CD1c-positive myeloid dendritic cell (primary cell): ENCODE measurements around the gene PHACTR3.

Experiments used
- DNase-seq: peaks from one replicate; pipeline ENCODE4 v3.0.0-alpha.2; 2016; ENCODE audit errors: extremely low spot score

The PHACTR3 gene

DNA sequence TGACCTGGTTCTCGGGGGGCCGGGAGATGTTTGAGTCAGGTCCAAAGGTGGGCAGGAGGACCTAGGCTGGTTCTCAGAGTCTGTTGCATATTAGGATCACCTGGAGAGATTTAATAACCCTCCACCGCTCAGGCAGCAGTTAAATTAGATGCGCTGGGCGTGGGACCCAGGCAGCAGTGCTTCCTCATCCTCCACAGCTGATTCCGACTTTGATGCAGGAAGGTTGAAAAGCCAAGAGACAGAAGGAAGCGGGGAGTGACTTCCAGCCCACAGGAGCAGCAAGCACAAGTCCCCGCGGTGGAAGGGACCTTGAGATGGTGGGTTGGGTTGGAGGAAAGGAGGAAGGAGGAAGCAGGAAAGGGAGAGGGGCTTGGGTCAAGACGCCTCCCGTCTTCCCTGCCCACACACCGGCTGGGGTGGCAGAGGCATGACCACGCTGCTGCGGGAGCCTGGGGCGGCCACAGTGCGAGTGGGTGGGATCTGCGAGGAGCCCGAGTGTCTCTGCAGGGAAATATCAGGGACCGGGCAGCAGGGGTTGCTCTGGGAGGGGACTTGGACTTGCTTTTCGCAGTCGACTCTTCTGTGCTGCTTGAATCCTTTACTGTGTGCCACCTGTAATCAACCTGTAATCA, 146.0 kb downstream of the PHACTR3 start:
- DNase-seq = no peak

DNA sequence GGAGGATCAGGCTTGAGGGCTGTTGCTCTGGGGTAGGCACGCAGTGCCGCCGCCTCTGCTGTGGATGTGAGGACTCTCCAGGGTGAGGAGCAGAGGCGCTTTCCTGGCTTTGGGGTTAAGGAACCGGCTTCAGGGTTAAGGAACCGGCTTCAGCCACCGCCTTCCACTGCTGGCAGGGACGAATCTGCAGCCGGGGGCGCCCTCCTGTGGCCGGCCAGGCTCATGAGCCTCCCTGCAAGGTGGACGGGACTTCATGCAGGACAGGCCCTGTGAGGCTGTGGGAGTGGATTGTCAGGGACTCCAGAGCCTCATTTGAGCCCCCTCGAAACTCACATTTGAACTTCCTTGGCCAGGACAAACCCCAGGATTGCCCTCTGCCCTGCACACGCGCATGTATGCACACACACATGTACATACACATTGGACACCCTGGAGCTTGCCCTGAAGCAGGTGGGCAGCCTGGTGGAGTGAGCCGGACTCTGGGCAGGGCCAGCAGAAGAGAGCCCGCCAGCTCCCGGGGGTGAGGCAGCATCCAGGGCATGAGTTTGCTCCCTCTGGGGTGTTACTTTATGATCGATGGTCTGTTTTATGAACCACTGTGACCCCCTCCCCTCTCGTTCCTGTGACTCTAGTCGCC, 146.9 kb downstream of the PHACTR3 start:
- DNase-seq = peak; percentile 84

DNA sequence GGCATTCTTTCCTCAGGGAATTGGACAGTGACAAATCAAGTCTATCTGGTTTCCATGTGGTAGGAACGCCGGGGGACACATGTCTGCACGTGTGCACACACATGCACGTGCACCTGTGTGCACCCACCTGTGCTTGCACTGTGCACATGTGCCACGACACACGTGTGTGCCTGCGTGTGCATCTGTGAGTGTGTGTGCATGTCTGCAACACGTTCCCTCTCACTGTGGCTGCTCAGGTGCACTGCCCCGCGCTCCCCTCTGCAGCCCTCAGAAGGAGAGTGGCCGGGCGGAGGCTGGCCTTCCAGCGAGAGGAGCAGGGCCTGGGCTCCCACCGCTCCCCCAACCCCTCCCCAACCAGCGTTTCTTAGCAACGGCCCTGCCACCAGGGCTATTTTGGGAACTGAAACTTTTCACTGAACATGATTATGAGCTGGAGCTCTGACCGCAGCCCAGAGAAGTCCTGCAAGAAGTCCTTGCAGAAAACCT, 147.8 kb downstream of the PHACTR3 start:
- peak; percentile 94 for DNase-seq

DNA sequence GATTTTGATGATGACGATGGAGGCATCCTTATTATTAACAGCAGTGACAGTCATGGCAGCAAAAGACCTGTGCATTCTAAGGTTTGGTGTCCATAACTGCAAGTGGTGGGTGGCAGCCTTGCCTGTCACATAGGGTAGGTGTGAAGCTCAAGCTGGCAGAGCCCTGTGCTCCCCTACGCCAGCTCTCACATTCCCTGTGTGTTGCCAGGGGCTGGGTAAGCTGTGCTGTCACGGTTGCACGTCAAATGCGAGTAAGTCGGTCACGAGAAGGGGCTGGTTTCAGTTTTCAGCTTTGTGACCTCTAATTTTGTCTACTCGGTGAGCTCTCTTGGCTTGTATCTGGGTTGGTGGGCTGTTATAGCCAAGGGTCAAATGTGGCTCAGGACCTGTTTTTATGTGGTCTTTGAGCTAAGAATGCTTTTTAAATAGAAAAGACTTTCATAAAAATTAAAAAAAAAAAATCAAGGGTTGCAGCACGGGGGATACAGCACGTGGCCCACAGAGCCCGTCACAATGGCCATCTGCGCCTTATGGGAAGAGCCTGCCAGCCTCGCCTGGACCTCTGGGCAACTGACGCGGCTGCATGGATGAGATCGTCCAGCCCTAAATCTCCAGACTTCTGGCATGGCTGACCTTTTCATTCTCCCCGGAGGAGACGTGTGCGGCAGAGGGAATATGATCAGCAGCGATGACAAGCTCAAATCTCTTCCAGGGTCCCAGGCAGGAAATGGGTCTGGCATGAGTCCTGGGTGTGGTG, 148.5 kb downstream of the PHACTR3 start:
- DNase-seq = peak; percentile 60

DNA sequence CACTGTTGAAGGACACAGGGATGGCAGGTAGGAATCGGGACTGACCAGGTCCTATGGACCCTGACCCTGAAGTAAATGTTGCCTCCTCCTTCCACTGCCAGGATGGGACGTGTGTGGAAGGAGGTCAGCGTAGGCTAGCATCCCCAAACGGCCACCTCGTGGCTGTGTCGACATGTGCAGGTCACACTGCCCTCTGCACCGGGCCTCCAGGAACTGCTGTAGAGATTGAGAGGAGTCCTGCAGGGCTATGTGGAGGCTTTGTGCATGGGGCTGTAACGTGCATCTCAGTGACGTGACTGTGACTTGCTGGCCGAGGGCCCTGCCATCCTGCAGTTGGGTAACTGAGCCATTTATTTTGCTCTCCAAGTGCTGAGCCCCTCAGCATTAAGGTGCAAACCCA, 149.5 kb downstream of the PHACTR3 start:
- DNase-seq = no peak

DNA sequence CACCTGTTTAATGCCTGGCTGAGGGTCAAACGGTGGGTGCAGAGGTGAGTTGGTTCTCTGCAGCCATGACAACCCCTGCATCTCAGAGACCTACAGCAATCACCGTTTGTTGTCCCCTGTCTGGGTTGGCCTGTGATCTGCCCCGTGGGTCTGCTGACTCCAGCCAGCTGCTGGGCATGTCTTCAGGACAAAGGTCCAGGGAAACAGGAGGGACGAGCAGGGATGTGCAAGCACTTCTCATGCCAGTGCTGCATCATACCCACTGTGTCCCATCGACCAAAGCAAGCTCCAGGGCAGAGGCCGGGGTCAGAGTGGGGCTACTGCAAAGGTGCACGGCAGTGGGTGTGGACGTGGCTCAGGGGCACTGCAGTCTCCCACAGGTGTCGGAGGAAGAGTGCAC, 150.2 kb downstream of the PHACTR3 start:
- DNase-seq = no peak

DNA sequence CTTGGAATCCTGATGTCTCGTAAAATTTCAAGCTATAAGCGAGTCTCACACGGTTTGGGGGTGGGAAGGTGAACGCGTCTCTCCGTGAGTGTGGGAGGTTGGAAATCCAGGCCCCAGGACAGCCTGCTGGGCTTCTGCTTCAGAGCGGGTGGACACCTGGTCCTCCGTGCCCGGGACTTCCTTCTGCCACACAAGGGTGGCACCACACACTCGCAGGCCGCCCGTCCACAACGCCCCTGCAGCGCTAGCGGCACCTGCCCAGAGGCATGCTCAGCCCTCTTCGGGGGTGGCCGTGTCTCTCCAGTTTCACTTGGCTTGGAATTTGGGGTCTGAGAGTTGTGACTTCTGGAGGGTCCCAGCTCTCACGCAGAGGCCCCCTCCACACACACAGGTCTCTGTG, 151.9 kb downstream of the PHACTR3 start:
- DNase-seq = no peak

DNA sequence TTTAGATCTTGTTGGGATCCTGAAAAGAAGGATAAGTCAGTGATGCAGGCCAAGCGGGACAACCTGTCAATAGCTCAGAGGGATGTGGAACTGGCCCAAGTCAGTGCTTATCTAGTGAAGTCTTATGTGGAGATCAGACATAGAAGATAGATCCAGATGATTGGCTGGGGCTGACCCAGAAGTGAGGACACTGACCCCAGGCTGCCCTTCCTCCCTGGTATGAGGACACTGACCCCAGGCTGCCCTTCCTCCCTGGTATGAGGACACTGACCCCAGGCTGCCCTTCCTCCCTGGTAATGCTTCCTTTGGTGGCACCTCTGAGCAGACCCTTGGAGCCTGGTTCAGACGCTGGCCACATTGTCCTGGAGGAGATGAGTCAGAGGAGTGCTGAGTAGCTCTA, 159.7 kb downstream of the PHACTR3 start:
- DNase-seq = no peak

DNA sequence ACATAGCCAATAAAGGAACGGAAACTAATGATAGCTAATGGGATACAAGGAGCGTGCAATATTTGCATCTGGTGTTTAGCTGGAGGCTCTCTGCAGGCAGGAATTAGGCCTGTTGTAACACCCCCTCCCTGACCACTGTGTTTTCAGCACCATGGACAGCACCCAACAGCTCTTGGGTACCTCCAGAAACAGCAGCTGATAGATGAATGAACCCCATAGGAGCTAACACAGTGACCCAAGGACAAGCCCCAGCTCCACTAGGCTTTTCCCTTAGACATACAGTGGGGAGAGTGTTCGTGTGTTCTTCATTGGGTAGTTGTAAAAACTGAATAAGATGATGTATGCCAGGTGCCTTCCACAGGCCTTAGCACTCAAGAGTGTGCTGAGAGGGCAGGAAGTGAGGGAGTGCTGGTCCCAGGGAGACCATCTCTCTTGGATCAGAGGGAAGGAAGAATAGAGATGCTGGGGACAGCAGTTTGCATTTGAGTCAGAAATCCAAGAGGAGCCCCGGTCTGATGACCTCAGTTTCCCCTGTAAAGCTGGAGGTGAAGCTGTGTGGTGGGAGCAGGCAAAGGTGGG, 161.3 kb downstream of the PHACTR3 start:
- peak; percentile 20 for DNase-seq

DNA sequence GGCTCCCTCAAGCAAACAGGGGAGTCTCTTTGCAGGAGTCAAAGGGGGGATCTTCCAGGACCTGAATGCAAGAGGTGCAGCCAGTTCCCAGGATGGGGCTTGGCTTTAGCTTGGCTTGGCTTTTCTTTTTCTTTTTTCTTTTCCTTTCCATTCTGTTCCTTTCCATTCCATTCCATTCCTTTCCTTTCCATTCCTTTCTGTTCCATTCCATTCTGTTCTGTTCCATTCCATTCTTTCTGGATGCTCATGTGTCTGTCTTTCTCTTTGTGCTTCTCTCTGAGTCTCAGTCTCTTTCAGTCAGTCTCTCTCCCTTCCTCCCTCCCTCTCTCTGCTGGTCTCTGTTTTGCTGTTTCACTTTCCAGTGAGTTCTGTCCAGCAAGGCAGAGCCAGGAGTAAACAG, 163.3 kb downstream of the PHACTR3 start:
- DNase-seq = no peak

DNA sequence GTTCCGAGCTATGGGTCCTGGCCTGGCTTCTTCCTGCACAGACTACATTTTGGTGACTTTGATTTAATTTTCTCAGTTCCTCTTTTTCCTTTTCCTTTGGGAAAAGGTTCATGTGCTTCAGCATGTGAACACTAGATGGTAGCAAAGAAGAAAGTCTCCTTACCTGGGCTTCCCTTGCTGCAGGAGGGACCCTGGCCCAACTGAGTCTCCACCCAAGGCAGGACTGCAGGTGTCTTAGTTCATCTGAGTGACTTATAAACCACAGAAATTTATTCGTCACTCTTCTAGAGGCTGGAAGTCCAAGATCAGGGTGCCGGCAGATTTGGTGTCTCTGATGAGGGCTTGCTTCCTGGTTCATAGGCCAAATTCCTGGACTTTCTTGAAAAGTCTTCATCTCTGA, 165.9 kb downstream of the PHACTR3 start:
- no peak for DNase-seq

DNA sequence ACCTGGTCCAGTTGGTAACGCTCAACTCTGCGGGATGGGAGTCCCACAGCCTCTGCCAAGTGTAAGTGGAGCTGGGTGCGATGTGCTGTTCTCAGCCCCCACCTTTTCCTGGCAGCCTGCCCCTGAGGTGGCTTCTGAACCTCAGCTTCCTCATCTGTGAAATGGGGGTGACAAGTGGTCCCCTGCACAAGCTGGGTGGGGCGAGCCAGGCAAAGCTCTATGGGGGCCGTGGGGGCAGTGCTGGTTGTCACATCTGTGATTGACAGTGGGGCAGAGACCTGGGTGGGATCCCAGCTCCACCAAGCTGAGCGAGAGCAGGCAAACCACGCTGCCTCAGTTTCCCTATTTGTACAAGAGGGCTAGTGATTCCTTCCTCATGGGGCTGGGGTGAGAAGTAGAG, 166.5 kb downstream of the PHACTR3 start:
- DNase-seq = no peak

DNA sequence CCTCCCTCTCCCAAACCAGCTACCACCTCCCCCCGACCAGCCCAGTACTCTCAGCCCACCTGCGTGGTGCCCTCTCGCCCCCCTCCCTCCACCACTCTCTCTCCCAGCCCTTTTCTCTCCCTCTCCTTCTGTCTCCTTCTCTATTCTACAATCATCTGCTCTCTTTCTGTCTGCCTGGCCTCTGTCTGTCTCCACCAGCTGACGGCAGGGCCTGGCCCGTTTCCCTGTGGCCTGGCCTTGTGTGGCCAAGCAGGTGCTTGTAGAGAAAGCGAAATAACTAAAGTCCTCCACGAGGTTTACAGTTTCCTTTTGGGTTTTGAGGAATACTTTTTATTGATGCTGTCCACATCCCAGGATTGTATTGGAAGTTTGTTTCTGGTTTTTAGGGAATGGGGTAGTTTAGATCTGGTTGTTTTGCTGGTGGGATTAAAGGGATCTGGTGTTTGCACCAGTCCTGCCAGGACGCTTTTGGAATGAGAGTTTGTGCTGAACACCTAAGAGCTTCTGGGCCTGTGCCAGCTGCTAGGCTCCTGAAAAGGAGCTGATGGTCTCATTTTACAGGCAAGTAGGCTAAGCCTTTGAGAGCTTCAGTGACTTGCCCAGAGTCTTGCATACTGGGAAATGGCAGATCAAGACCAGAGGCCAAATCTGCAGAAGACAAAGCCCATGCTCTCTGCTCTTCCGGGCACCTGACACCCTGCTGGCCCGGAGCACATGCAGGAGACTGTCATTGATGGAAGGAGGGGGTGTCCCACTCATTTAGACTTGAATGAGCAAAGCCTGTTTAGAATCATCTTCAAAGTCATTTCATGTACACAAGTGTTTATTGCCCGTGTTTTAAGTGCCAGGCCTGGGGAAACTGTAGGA, 167.4 kb downstream of the PHACTR3 start:
- no peak for DNase-seq

DNA sequence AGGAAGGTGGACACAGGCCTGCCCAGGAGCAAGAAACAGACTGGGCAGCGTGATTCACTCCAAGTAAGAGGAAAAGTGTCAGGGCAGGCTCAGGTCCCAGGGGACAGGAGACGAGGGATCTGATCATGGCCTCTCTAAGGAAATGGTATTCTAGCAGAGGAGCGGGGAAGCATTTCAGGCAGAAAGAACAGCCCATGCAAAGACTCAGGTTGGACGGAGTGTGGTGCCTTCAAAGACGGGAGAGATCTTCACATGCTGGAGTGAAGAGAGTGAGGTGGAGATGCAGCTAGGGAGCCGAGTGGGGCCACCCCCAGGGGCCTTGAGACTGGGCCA, 168.0 kb downstream of the PHACTR3 start:
- no peak for DNase-seq

DNA sequence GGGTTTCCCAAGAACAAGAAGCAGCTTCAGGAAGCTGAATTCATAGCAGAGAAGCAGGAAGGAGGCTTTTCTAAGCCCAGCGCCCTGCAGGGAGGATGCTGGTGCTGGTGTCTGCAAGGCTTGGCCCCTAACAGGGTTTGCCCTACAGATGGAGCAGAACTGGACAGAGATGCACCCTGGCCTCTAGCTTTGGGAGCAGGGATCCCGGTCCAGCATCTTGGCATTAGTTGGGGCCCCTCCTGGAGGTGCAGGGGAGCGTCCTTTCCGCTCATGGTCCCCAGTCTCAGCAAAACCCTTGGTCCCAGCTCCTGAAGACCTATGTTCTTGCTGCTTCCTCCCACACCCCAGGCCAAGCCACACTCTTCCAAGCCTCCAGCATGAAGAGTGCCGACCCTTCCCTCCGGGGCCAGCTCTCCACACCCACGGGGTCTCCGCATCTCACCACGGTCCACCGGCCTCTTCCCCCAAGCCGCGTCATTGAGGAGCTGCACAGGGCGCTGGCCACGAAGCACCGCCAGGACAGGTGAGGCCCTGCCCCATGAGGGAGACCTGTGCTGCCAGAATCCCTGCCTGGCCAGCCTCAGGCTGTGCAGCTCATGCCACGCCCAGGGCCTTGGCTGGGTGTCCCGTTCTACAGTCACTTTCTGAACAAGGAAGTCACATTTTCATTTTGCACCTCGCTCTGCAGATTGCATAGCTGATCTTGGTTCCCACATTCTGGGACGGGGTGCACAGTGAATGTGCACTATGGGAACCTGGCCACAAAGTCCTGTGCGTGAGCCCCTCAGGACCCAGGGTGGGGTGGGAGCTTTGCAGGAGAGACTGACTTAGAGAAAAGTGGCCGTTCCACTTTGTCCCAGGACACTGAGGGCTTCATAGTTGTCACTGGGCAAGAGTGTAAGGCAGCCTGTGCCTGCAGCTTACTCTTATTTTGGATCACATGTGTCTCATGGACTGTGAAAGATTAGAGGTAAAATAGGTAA, 168.9 kb downstream of the PHACTR3 start:
- no peak for DNase-seq

DNA sequence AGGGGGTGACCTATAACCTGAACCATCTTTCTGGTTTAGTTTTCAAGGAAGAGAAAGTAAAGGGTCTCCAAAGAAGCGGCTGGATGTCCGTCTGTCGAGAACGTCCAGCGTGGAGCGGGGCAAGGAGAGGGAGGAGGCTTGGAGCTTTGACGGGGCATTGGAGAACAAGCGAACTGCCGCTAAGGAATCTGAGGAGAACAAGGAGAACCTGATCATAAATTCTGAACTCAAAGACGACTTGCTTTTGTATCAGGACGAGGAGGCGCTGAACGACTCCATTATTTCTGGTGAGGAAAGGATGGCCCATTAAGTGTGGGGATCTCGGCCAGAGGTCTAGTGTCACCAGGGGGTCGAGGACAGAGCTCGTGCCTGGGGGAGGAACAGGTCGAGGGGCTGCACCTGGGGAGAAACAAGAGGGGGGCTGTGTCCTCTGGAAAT, 169.9 kb downstream of the PHACTR3 start:
- DNase-seq = no peak

DNA sequence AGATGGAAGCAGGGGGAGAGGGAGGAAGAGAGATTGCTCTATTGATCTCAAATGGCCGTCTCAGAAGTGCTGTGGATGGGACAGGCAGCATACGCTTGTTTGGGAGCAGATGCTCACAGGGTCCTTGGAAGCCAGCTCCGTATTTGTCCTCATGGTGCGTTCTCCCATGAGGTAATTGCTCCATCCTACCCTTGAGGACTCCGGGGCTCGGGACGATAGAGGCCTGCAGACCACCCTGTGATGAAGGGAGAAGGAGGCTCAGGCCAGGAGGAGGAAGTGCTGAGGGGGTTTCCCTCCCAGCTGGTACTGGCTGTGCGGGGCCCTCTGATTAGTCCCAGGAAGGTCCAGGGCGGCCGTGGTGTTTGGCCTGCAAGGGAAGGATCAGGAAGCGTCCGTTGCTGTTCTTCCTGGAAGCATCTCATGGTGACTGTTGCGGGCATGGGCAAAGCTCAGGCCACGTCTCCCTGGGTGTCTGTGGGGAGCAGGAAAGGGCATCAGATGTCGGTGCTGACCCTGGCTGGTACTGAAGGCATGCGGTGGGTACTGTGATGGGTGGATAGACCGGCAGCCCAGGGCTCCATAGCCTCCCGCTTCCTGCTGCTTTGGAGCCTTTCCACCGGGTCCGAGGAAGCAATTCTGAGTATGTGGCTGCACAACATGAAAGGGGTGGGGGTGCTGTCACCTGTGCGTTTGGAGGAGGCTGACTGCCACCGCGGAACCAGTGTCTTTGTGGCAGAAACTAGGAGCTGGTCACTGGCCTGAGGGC, 170.8 kb downstream of the PHACTR3 start:
- DNase-seq = no peak

DNA sequence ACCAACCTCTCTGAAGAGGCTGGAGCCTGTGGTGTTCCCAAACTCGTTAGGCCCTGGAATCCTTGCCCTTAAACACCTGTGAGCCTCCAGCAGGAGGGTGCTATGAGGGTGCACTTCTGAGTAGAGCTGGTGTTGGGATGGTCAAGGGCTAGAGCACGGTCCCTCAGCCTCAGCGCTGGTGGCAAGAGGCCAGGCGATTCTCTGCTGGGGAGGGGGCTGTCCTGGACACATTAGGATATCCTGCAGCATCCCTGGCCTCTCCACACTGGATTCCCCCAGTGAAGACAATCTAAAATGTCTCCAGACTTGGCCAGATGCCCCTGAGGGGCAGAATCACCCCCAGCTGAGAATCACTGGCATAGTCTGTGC, 171.3 kb downstream of the PHACTR3 start:
- DNase-seq = no peak

DNA sequence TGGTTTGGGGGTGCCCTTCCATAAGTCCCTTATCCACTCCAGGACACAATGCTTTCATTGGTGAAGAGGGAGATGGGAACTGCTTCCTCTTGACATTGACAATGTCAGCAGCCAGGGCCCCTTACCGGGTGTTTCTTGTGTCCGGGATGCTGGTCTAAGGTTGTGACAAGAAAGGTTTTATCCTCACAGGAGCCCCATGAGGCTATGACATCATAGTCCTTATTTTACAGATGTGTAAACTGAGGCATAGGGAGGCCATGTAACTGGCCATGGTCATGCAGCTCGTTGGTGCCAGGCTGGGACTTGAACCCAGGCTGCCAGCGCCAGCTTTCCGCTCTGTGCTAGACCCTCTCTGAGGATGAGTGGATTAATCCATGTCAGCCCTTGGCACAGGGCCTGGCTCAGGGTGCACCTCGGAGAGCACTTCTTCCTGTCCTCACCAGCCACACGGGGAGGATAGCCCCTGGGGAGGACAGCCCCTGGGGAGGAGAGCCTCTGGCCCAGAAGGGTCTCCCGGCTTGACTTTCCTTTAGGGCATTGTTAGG, 171.8 kb downstream of the PHACTR3 start:
- DNase-seq = no peak
